ENCODE measurements around the gene ABI3BP.

DNA sequence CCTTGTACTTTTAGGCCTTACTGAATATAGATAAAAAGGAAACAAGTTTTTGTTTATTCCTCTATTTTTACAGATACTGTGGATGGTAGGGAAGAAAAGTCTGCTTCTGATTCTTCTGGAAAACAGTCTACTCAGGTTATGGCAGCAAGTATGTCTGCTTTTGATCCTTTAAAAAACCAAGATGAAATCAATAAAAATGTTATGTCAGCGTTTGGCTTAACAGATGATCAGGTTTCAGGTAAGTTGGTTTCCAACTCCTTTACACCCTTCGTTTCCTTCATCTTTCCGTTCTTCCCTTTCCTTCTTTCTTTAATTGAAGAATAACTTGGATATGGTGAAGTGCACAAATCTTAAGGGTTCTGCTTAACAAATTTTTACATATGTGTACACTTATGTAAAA is 260.8 kb downstream of the ABI3BP start:
- no peak for TF ChIP-seq CTCF (IDR thresholded peaks at IDR 0.05; ENCODE audit: insufficient read depth, low read length, poor library complexity, severe bottlenecking)
- TF ChIP-seq EZH2phosphoT487 (conservative IDR thresholded peaks at IDR 0.05; ENCODE audit: low read length), result no peak

Measured in SU-DHL-6 (cell line).